ENCODE measurements around the gene GLYR1. TPM values are rescaled to one million over a fixed set of nuclear protein-coding genes. Genes with fewer than 3 reads are reported as not detected.

Gene GLYR1
- total and polyA plus RNA-seq, 2 donors (not counting 1 experiment from before 2014, with no cell fraction given), result 34.0 to 137 TPM

- ChIA-PET POLR2A (no interaction called here), CTCF (no interaction called here)
- intact Hi-C loops (cut with micrococcal nuclease), result no loop called here
- peak overlapping the region; percentile 33 for H3K4me2 ChIP-seq (replicated peaks; ENCODE audit: low read depth, low read length, poor library complexity, severe bottlenecking)
- 32% methylated on average over 3 of the region's 6 CpGs for WGBS (ENCODE audit: insufficient coverage)
- H3K4me3 Mint-ChIP-seq, result peak overlapping the region; percentile 30
- ATAC-seq (ENCODE audit: low read depth), result no peak
- peak overlapping the region; percentile 54 for H3K27ac Mint-ChIP-seq
- peaks cover 50% of the 10 kb centered on the region for H3K79me2 ChIP-seq (ENCODE audit: control insufficient read depth, insufficient read depth, low read length)
- H3K27ac ChIP-seq (ENCODE audit: low read length in 2 of 2), result peak overlapping the region in 1 of 2 donors; percentile 62
- H3K9ac ChIP-seq (ENCODE audit: low read length), result no peak overlapping the region
- peaks cover 16 to 23% of the 10 kb centered on the region in 2 donors for H3K4me1 ChIP-seq (ENCODE audit: control insufficient read depth in 2 of 2, insufficient read depth in 2 of 2, low read length in 2 of 2)
- no peaks in the 10 kb centered on the region for H3K9me3 ChIP-seq (ENCODE audit: control extremely low read depth in 1 of 3, control insufficient read depth in 2 of 3, insufficient read depth in 1 of 3, low read length in 2 of 3)
- H3K9me3 Mint-ChIP-seq (ENCODE audit: insufficient read depth), result no peaks in the 10 kb centered on the region
- no peak for TF ChIP-seq CTCF (IDR thresholded peaks at IDR 0.05)
- TF ChIP-seq EZH2 (IDR thresholded peaks at IDR 0.05; ENCODE audit: borderline replicate concordance, insufficient read depth, low read depth, low read length, poor library complexity, severe bottlenecking), result no peak
- H3K36me3 ChIP-seq (replicated peaks in 1 of 2; ENCODE audit: control extremely low read depth in 1 of 2, control insufficient read depth in 1 of 2, extremely low read depth in 1 of 2, insufficient read depth in 2 of 2, low read length in 1 of 2), result peaks cover 11 to 59% of the 10 kb centered on the region in 2 experiments
- peaks cover 50% of the 10 kb centered on the region for H4K20me1 ChIP-seq (ENCODE audit: control insufficient read depth, insufficient read depth, low read length, poor library complexity, severe bottlenecking)
- peaks cover 20% of the 10 kb centered on the region for H3K4me1 Mint-ChIP-seq
- peak; percentile 30 for DNase-seq
- H3K27me3 ChIP-seq (replicated peaks in 1 of 4; ENCODE audit: control extremely low read depth in 1 of 4, control insufficient read depth in 3 of 4, insufficient read depth in 4 of 4, low read length in 3 of 4), result no peaks in the 10 kb centered on the region
- H3K27me3 Mint-ChIP-seq, result no peaks in the 10 kb centered on the region
- H2AFZ ChIP-seq (ENCODE audit: insufficient read depth, low read depth, low read length, poor library complexity, severe bottlenecking), result no peak overlapping the region
- no peak overlapping the region for H3K4me3 ChIP-seq (ENCODE audit: control extremely low read depth in 1 of 5, extremely low read depth in 1 of 5, insufficient read depth in 1 of 5, low read depth in 2 of 5, low read length in 4 of 5)
Measured at GRCh38 chr16:4832698-4833343, 14.3 kb downstream of the GLYR1 start.

GRCh38 chr16:4831616-4832015 lies 15.5 kb downstream of the GLYR1 start:
- Mint-ChIP-seq H3K4me1 (peaks cover 20% of the 10 kb centered on the region), H3K27me3 (no peaks in the 10 kb centered on the region), H3K27ac (no peak overlapping the region), H3K9me3 (ENCODE audit: insufficient read depth) (no peaks in the 10 kb centered on the region), H3K4me3 (no peak overlapping the region)
- Histone ChIP-seq H2AFZ (ENCODE audit: insufficient read depth, low read depth, low read length, poor library complexity, severe bottlenecking) (no peak overlapping the region), H3K4me3 (ENCODE audit: control extremely low read depth in 1 of 5, extremely low read depth in 1 of 5, insufficient read depth in 1 of 5, low read depth in 2 of 5, low read length in 4 of 5) (no peak overlapping the region), H3K9me3 (ENCODE audit: control extremely low read depth in 1 of 3, control insufficient read depth in 2 of 3, insufficient read depth in 1 of 3, low read length in 2 of 3) (no peaks in the 10 kb centered on the region), H3K27ac (ENCODE audit: low read length in 2 of 2) (no peak overlapping the region), H3K9ac (ENCODE audit: low read length) (no peak overlapping the region), H3K4me1 (ENCODE audit: control insufficient read depth in 2 of 2, insufficient read depth in 2 of 2, low read length in 2 of 2) (peaks cover 16 to 23% of the 10 kb centered on the region in 2 donors), H3K4me2 (replicated peaks; ENCODE audit: low read depth, low read length, poor library complexity, severe bottlenecking) (no peak overlapping the region), H3K36me3 (replicated peaks in 1 of 2; ENCODE audit: control extremely low read depth in 1 of 2, control insufficient read depth in 1 of 2, extremely low read depth in 1 of 2, insufficient read depth in 2 of 2, low read length in 1 of 2) (peaks cover 13 to 59% of the 10 kb centered on the region in 2 experiments), H3K79me2 (ENCODE audit: control insufficient read depth, insufficient read depth, low read length) (peaks cover 56% of the 10 kb centered on the region), H3K27me3 (replicated peaks in 1 of 4; ENCODE audit: control extremely low read depth in 1 of 4, control insufficient read depth in 3 of 4, insufficient read depth in 4 of 4, low read length in 3 of 4) (no peaks in the 10 kb centered on the region), H4K20me1 (ENCODE audit: control insufficient read depth, insufficient read depth, low read length, poor library complexity, severe bottlenecking) (peaks cover 55% of the 10 kb centered on the region)
- intact Hi-C loops (cut with micrococcal nuclease), result no loop called here
- TF ChIP-seq EZH2 (IDR thresholded peaks at IDR 0.05; ENCODE audit: borderline replicate concordance, insufficient read depth, low read depth, low read length, poor library complexity, severe bottlenecking) (no peak), CTCF (IDR thresholded peaks at IDR 0.05) (no peak)
- 100% methylated on average over 6 of the region's 8 CpGs for WGBS (ENCODE audit: insufficient coverage)
- CTCF ChIA-PET, result no interaction called here
- POLR2A ChIA-PET, result no interaction called here
- no peak for DNase-seq
- ATAC-seq (ENCODE audit: low read depth), result no peak

Data from B cell (primary cell).